GM12878 (cell line): Measurements from ENCODE around the gene TRAPPC12. TPM values are rescaled to one million over a fixed set of nuclear protein-coding genes. Genes with fewer than 3 reads are reported as not detected.

Source experiments
- ATAC-seq: fragments of 200-7000 bp; cut with Tn5 transposase; 3 replicates; pipeline ENCODE4 v1.9.1; 2020; ENCODE audit warnings: mild to moderate bottlenecking, moderate library complexity
- BruUV-seq: library from RNA; stranded (reverse); fragments of 400-500 nt; replicated peaks from 2 replicates; lab custom pipeline; 2021; lab: Mats Ljungman, UMichigan
- CTCF ChIA-PET: fragments of 300-600 bp; sonication (Branson Sonifier 250); formaldehyde crosslinking; extraction: SDS; loops from one replicate; lab custom pipeline; 2021; ENCODE audit warnings: inconsistent platforms; lab: Yijun Ruan, JAX
- POLR2A ChIA-PET: fragments of 350-600 bp; formaldehyde crosslinking; extraction: SDS; loops from one replicate; lab custom pipeline; 2021; ENCODE audit warnings: inconsistent platforms; lab: Charles Lee
- RAD21 ChIA-PET: fragments of 300-600 bp; sonication (Branson Sonifier 250); formaldehyde crosslinking; loops from one replicate; lab custom pipeline; 2023; ENCODE audit warnings: antibody characterized with exemption; ENCODE audit not compliant: unreplicated experiment; lab: Charles Lee
- SMC1A ChIA-PET: fragments of 300-600 bp; sonication (Branson Sonifier 250); formaldehyde crosslinking; loops from one replicate; lab custom pipeline; 2023; ENCODE audit not compliant: unreplicated experiment, uncharacterized antibody; lab: Charles Lee
- DNase-seq: peaks from one replicate; pipeline ENCODE4 v3.0.0-alpha.2; 2011; ENCODE audit warnings: low read depth, low spot score
- FAIRE-seq: peaks from 3 replicates; lab custom pipeline; 2011; peaks lifted over from hg19 to GRCh38; lab: Jason Lieb, UNC
- H2AFZ ChIP-seq: 2 replicates; pipeline ENCODE4 v1.6.0; 2011; ENCODE audit warnings: low read depth, low read length, control low read depth; ENCODE audit not compliant: control insufficient read depth
- H3K27ac ChIP-seq: 2 replicates; pipeline ENCODE4 v1.5.1; 2011; ENCODE audit warnings: control low read depth; ENCODE audit not compliant: control insufficient read depth, insufficient read depth
- H3K27me3 ChIP-seq, 2 experiments: replicated peaks in 1 of 2; 2 replicates each; pipeline versions ENCODE4 v1.6.0 to v1.6.1; 2011; ENCODE audit warnings: low read length in 1 of 2; ENCODE audit not compliant: control insufficient read depth in 2 of 2, insufficient read depth in 2 of 2
- H3K36me3 ChIP-seq, 2 experiments: 2 replicates each; pipeline ENCODE4 v1.5.1; 2011; ENCODE audit warnings: low read length in 1 of 2; ENCODE audit not compliant: control insufficient read depth in 2 of 2, insufficient read depth in 2 of 2
- H3K4me1 ChIP-seq: 2 replicates; pipeline ENCODE4 v1.6.1; 2011; ENCODE audit warnings: mild to moderate bottlenecking, low read length, moderate library complexity, mixed read lengths; ENCODE audit not compliant: control insufficient read depth, insufficient read depth
- H3K4me2 ChIP-seq: 2 replicates; pipeline ENCODE4 v1.6.0; 2011; ENCODE audit warnings: control low read depth; ENCODE audit not compliant: control insufficient read depth, insufficient read depth
- H3K4me3 ChIP-seq: fragments of 200-600 bp; sonication (generic); 2 replicates; pipeline ENCODE4 v1.5.1; 2016
- H3K79me2 ChIP-seq: 2 replicates; pipeline ENCODE4 v1.6.0; 2011; ENCODE audit warnings: low read length; ENCODE audit not compliant: control insufficient read depth, insufficient read depth
- H3K9ac ChIP-seq: 2 replicates; pipeline ENCODE4 v1.8.0; 2011; ENCODE audit warnings: low read length, control low read depth, mixed read lengths; ENCODE audit not compliant: control insufficient read depth, insufficient read depth
- H3K9me3 ChIP-seq: replicated peaks from 3 replicates; pipeline ENCODE4 v1.5.1; 2011; ENCODE audit warnings: mild to moderate bottlenecking, low read length; ENCODE audit not compliant: control insufficient read depth, insufficient read depth
- H4K20me1 ChIP-seq: 2 replicates; pipeline ENCODE4 v1.6.0; 2011; ENCODE audit not compliant: control insufficient read depth, insufficient read depth
- ATF7 ChIP-seq: fragments of 450-650 bp; IDR thresholded peaks from 2 replicates; pipeline ENCODE4 v1.6.1; 2016; ENCODE audit warnings: low read depth, mild to moderate bottlenecking
- BHLHE40 ChIP-seq, 2 experiments: fragments of 450-650 bp in 1 of 2; IDR thresholded peaks; 2 replicates each; pipeline ENCODE4 v1.6.1; 2011 to 2017; ENCODE audit warnings: low read depth in 2 of 2, borderline replicate concordance in 1 of 2, improper control_type of control experiment in 1 of 2, low read length in 1 of 2, mild to moderate bottlenecking in 1 of 2
- CBFB ChIP-seq: IDR thresholded peaks from 2 replicates; pipeline ENCODE4 v1.6.1; 2016; ENCODE audit warnings: antibody characterized with exemption, low read depth
- FOXM1 ChIP-seq: IDR thresholded peaks from 2 replicates; pipeline ENCODE4 v1.6.1; 2012; ENCODE audit warnings: low read depth, mild to moderate bottlenecking, inconsistent platforms, low read length, moderate library complexity
- HCFC1 ChIP-seq: fragments of 150-350 bp; IDR thresholded peaks from 2 replicates; pipeline ENCODE4 v1.6.1; 2014; ENCODE audit warnings: low read length
- IRF4 ChIP-seq: IDR thresholded peaks from 2 replicates; pipeline ENCODE4 v1.6.1; 2011; ENCODE audit warnings: low read depth, low read length
- KLF5 ChIP-seq: fragments of 450-650 bp; IDR thresholded peaks from 2 replicates; pipeline ENCODE4 v1.6.1; 2014; ENCODE audit warnings: mild to moderate bottlenecking; ENCODE audit not compliant: partially characterized antibody
- LARP7 ChIP-seq: fragments of 450-650 bp; IDR thresholded peaks from 2 replicates; pipeline ENCODE4 v1.6.1; 2017; ENCODE audit warnings: mild to moderate bottlenecking
- MEF2B ChIP-seq: fragments of 450-650 bp; IDR thresholded peaks from 2 replicates; pipeline ENCODE4 v1.6.1; 2018; ENCODE audit warnings: mild to moderate bottlenecking, moderate library complexity; ENCODE audit not compliant: partially characterized antibody, poor library complexity, severe bottlenecking
- NR2F1 ChIP-seq: fragments of 450-650 bp; conservative IDR thresholded peaks from 2 replicates; pipeline ENCODE4 v1.6.1; 2017; ENCODE audit warnings: mild to moderate bottlenecking
- POLR2AphosphoS5 ChIP-seq: IDR thresholded peaks from 2 replicates; pipeline ENCODE4 v1.6.1; 2011; ENCODE audit warnings: mild to moderate bottlenecking, low read length, inconsistent platforms
- POU2F2 ChIP-seq: IDR thresholded peaks from 3 replicates; pipeline ENCODE4 v1.6.1; 2011; ENCODE audit warnings: low read depth, mild to moderate bottlenecking, low read length, borderline replicate concordance
- SIN3A ChIP-seq: IDR thresholded peaks from 2 replicates; pipeline ENCODE4 v1.6.1; 2012; ENCODE audit warnings: low read depth, low read length, improper control_type of control experiment
- SRF ChIP-seq, 2 experiments: IDR thresholded peaks; 2 replicates each; pipeline ENCODE4 v1.6.1; 2011; ENCODE audit warnings: low read depth in 2 of 2, low read length in 2 of 2, mild to moderate bottlenecking in 1 of 2, moderate library complexity in 1 of 2
- STAT1 ChIP-seq: fragments of 450-650 bp; conservative IDR thresholded peaks from 2 replicates; pipeline ENCODE4 v1.6.1; 2014; ENCODE audit warnings: antibody characterized with exemption, mild to moderate bottlenecking
- TAF1 ChIP-seq: IDR thresholded peaks from 2 replicates; pipeline ENCODE4 v1.6.1; 2011; ENCODE audit warnings: mild to moderate bottlenecking, low read depth, low read length, borderline replicate concordance
- USF1 ChIP-seq: IDR thresholded peaks from 2 replicates; pipeline ENCODE4 v1.6.1; 2011; ENCODE audit warnings: borderline replicate concordance, low read depth, mild to moderate bottlenecking, moderate library complexity, mixed read lengths, low read length; ENCODE audit not compliant: insufficient read depth; ENCODE audit errors: extremely low read length
- ZNF622 ChIP-seq: fragments of 450-650 bp; IDR thresholded peaks from 2 replicates; pipeline ENCODE4 v1.6.1; 2017; ENCODE audit warnings: mild to moderate bottlenecking, inconsistent platforms
- WGBS: methylation state at CpG from one replicate; pipeline ENCODE4 v1.1.6; 2016; ENCODE audit warnings: low lambda C conversion rate; ENCODE audit not compliant: insufficient replicate concordance, insufficient coverage; ENCODE audit errors: missing lambda C conversion rate; 5-methylcytosine and 5-hydroxymethylcytosine counted together
- in situ Hi-C: fragments of 300-500 bp; cut with MboI; formaldehyde crosslinking; loops from 9 replicates; pipeline ENCODE4 v1.14.3; 2018; ENCODE audit warnings: mixed read lengths
- intact Hi-C: fragments of 100-400 bp; cut with micrococcal nuclease; formaldehyde crosslinking; loops from one replicate; pipeline ENCODE4 v1.14.2; 2022; ENCODE audit not compliant: unreplicated experiment
- polyA plus RNA-seq, 11 experiments: library from polyadenylated mRNA; depleted of rRNA in 4 of 11; unstranded in 6 of 11; stranded (reverse) in 5 of 11; fragments of >200 nt; fragmentation: Nextera tagmentation in 4 of 11; fragmentation: Illumina TruSeq in 1 of 11; extraction: Ambion mirVana in 4 of 11; extraction: Trizol in 1 of 11; gene quantifications; 1 replicate in 1 of 11; 2 replicates in 10 of 11; pipeline versions ENCODE4 v1.2.1 to v1.2.3, GENCODE V29; 2011 to 2016; ENCODE audit warnings: inconsistent platforms in 2 of 11, missing spikeins in 2 of 11, low read depth in 1 of 11
- total RNA-seq, 4 experiments: library from RNA; depleted of rRNA in 3 of 4; stranded (reverse); fragments of >200 nt in 3 of 4; fragmentation: Illumina TruSeq in 1 of 4; extraction: Trizol in 1 of 4; gene quantifications; 2 replicates each; pipeline versions ENCODE4 v1.2.1 to v1.2.3, GENCODE V29; 2013 to 2021
- TF ChIP-seq, protein P1 (sequence below): IDR thresholded peaks from 2 replicates; pipeline ENCODE4 v1.6.1; 2012; ENCODE audit warnings: improper control_type of control experiment, low read depth, low read length; ENCODE audit not compliant: insufficient replicate concordance

Gene TRAPPC12
- total and polyA plus RNA-seq, 10 of the 15 experiments (the other 5 are each of a cell fraction or from before 2014, with no cell fraction given), result 8.6 to 77.1 (median 37.4) TPM

- TF ChIP-seq SIN3A, result no peak
- TF ChIP-seq POU2F2, result no peak
- no peak for TF ChIP-seq NR2F1
- no peak for TF ChIP-seq FOXM1
- no peak for TF ChIP-seq TAF1
- no peak for TF ChIP-seq HCFC1
- TF ChIP-seq IRF4, result no peak
- TF ChIP-seq, all 136 proteins: peak for 0
Measured at GRCh38 chr2:3488855-3489763, 109.6 kb downstream of the TRAPPC12 start (continued).

GRCh38 chr2:3489764-3490115 is 110.2 kb downstream of the TRAPPC12 start:
- Histone ChIP-seq H3K4me1 (no peaks in the 10 kb centered on the region), H3K4me3 (no peak overlapping the region), H4K20me1 (no peaks in the 10 kb centered on the region), H3K36me3 (no peaks in the 10 kb centered on the region), H3K79me2 (no peaks in the 10 kb centered on the region), H3K4me2 (no peak overlapping the region), H3K9me3 (no peaks in the 10 kb centered on the region), H2AFZ (no peak overlapping the region), H3K27me3 (no peaks in the 10 kb centered on the region), H3K9ac (no peak overlapping the region), H3K27ac (no peak overlapping the region)
- CTCF ChIA-PET, result no interaction called here
- intact Hi-C loops, result no loop called here
- FAIRE-seq (no peak), ATAC-seq (no peak), DNase-seq (no peak)
- 74% methylated on average over 16 of the region's 16 CpGs for WGBS
- no TSS peak for BruUV-seq
- SMC1A ChIA-PET, result no interaction called here
- in situ Hi-C loops, result no loop called here
- POLR2A ChIA-PET, result no interaction called here
- RAD21 ChIA-PET, result no interaction called here
- TF ChIP-seq USF1 (no peak), STAT1 (no peak), BHLHE40 (IDR thresholded peaks at IDR 0.05; ENCODE audit: borderline replicate concordance in 1 of 2, low read depth in 2 of 2, low read length in 1 of 2) (no peak), ATF7 (no peak), LARP7 (no peak), KLF5 (no peak), CBFB (no peak), ZNF622 (no peak), POLR2AphosphoS5 (no peak), MEF2B (no peak), SRF (IDR thresholded peaks at IDR 0.05; ENCODE audit: low read depth in 2 of 2, low read length in 2 of 2) (no peak)
- TF ChIP-seq, protein P1, sequence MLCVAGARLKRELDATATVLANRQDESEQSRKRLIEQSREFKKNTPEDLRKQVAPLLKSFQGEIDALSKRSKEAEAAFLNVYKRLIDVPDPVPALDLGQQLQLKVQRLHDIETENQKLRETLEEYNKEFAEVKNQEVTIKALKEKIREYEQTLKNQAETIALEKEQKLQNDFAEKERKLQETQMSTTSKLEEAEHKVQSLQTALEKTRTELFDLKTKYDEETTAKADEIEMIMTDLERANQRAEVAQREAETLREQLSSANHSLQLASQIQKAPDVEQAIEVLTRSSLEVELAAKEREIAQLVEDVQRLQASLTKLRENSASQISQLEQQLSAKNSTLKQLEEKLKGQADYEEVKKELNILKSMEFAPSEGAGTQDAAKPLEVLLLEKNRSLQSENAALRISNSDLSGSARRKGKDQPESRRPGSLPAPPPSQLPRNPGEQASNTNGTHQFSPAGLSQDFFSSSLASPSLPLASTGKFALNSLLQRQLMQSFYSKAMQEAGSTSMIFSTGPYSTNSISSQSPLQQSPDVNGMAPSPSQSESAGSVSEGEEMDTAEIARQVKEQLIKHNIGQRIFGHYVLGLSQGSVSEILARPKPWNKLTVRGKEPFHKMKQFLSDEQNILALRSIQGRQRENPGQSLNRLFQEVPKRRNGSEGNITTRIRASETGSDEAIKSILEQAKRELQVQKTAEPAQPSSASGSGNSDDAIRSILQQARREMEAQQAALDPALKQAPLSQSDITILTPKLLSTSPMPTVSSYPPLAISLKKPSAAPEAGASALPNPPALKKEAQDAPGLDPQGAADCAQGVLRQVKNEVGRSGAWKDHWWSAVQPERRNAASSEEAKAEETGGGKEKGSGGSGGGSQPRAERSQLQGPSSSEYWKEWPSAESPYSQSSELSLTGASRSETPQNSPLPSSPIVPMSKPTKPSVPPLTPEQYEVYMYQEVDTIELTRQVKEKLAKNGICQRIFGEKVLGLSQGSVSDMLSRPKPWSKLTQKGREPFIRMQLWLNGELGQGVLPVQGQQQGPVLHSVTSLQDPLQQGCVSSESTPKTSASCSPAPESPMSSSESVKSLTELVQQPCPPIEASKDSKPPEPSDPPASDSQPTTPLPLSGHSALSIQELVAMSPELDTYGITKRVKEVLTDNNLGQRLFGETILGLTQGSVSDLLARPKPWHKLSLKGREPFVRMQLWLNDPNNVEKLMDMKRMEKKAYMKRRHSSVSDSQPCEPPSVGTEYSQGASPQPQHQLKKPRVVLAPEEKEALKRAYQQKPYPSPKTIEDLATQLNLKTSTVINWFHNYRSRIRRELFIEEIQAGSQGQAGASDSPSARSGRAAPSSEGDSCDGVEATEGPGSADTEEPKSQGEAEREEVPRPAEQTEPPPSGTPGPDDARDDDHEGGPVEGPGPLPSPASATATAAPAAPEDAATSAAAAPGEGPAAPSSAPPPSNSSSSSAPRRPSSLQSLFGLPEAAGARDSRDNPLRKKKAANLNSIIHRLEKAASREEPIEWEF, result no peak
